ENCODE measurements around the gene THAP4.

Gene THAP4

DNA sequence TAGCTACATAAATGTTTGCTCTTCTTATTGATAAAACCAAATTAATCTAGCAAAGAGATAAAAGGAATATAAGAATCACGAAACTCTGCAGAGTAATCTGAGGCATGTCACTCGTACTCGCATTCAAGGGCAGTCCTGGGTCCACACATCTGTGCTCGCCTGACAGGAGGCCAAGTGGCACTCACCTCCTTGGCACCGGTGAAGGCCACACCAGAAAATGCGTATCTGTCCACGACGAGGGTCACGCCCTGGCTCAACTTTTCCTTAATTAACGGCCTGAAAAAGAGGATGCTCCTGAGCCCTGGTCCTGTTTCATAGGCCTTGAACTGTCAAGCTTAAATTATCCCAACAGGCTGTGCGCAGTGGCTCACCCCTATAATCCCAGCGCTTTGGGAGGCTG lies 43.1 kb upstream of the THAP4 start:
- Histone ChIP-seq H4K20me1 (ENCODE audit: low read depth, low read length) (no peaks in the 10 kb centered on the region), H3K27me3 (ENCODE audit: low read length) (no peaks in the 10 kb centered on the region), H3K79me2 (ENCODE audit: insufficient read depth, low read length) (peaks cover 36% of the 10 kb centered on the region), H3K4me3 (ENCODE audit: insufficient read depth, low read length, poor library complexity, severe bottlenecking) (no peak overlapping the region), H3K9me2 (replicated peaks; ENCODE audit: insufficient read depth, low read length) (no peaks in the 10 kb centered on the region), H3K27ac (ENCODE audit: low read depth, low read length) (no peak overlapping the region), H3K36me3 (ENCODE audit: low read length) (peaks cover 13% of the 10 kb centered on the region; the same call in 1 of the 2 replicates), H3K9ac (ENCODE audit: low read length) (no peak overlapping the region), H3F3A (ENCODE audit: insufficient read depth) (no peaks in the 10 kb centered on the region), H3K9me3 (ENCODE audit: insufficient read depth, low read length) (no peaks in the 10 kb centered on the region), H2AFZ (ENCODE audit: low read depth, low read length, severe bottlenecking) (no peak overlapping the region), H3K4me2 (ENCODE audit: low read depth, low read length, poor library complexity, severe bottlenecking) (no peak overlapping the region)
- TF ChIP-seq, protein P1, sequence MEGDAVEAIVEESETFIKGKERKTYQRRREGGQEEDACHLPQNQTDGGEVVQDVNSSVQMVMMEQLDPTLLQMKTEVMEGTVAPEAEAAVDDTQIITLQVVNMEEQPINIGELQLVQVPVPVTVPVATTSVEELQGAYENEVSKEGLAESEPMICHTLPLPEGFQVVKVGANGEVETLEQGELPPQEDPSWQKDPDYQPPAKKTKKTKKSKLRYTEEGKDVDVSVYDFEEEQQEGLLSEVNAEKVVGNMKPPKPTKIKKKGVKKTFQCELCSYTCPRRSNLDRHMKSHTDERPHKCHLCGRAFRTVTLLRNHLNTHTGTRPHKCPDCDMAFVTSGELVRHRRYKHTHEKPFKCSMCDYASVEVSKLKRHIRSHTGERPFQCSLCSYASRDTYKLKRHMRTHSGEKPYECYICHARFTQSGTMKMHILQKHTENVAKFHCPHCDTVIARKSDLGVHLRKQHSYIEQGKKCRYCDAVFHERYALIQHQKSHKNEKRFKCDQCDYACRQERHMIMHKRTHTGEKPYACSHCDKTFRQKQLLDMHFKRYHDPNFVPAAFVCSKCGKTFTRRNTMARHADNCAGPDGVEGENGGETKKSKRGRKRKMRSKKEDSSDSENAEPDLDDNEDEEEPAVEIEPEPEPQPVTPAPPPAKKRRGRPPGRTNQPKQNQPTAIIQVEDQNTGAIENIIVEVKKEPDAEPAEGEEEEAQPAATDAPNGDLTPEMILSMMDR (IDR thresholded peaks at IDR 0.05; ENCODE audit: insufficient read depth, low read length, poor library complexity, severe bottlenecking) = no peak
- TF ChIP-seq EZH2phosphoT487 (conservative IDR thresholded peaks at IDR 0.05; ENCODE audit: low read length) = no peak

DNA sequence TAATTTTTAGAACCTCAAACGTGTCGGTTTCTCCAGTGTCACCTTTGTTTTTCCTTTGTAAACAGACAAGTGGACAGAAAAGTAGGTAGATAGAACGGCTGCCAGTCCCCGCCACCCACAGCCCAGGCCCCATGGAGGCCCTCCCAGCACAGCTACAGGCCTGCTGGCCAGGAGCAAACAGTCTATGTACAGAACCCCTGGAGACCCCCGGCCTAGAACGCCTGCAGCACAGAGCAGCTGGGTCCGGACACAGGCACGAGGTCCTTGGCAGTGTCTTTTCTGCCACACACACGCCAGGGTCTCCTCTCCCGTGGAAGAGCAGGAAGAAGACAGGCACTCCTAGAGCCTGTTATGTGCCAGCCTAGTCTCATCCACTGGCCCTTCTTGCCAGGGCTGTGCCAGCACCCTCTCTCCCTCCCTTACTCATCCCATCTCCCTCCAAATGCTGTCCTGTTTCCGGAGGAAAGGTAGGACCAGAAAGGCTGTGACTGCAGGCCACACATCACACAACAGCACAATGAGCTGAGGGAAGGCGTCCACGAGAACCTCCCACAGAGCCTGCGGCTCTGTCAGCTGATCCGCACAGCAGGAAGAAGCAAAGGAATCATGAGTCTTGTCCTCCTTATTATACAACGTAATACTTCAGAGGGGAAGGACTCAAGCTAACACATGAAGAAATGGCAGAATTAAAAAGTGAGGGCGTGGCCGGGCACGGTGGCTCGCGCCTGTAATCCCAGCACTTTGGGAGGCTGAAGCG lies 42.0 kb upstream of the THAP4 start:
- H3K27ac ChIP-seq (ENCODE audit: low read depth, low read length) = no peak overlapping the region
- peaks cover 26% of the 10 kb centered on the region for H3K79me2 ChIP-seq (ENCODE audit: insufficient read depth, low read length)
- H3K9me2 ChIP-seq (replicated peaks; ENCODE audit: insufficient read depth, low read length) = no peaks in the 10 kb centered on the region
- no peak overlapping the region for H3K4me3 ChIP-seq (ENCODE audit: insufficient read depth, low read length, poor library complexity, severe bottlenecking)
- no peaks in the 10 kb centered on the region for H3K9me3 ChIP-seq (ENCODE audit: insufficient read depth, low read length)
- H2AFZ ChIP-seq (ENCODE audit: low read depth, low read length, severe bottlenecking) = no peak overlapping the region
- peaks cover 5% of the 10 kb centered on the region; the same call in 1 of the 2 replicates for H3K36me3 ChIP-seq (ENCODE audit: low read length)
- TF ChIP-seq, protein P1 (IDR thresholded peaks at IDR 0.05; ENCODE audit: insufficient read depth, low read length, poor library complexity, severe bottlenecking) = no peak
- no peak for TF ChIP-seq EZH2phosphoT487 (conservative IDR thresholded peaks at IDR 0.05; ENCODE audit: low read length)
- no peak overlapping the region for H3K9ac ChIP-seq (ENCODE audit: low read length)
- H3K4me2 ChIP-seq (ENCODE audit: low read depth, low read length, poor library complexity, severe bottlenecking) = no peak overlapping the region
- no peaks in the 10 kb centered on the region for H4K20me1 ChIP-seq (ENCODE audit: low read depth, low read length)
- no peaks in the 10 kb centered on the region for H3F3A ChIP-seq (ENCODE audit: insufficient read depth)
- no peaks in the 10 kb centered on the region for H3K27me3 ChIP-seq (ENCODE audit: low read length)

DNA sequence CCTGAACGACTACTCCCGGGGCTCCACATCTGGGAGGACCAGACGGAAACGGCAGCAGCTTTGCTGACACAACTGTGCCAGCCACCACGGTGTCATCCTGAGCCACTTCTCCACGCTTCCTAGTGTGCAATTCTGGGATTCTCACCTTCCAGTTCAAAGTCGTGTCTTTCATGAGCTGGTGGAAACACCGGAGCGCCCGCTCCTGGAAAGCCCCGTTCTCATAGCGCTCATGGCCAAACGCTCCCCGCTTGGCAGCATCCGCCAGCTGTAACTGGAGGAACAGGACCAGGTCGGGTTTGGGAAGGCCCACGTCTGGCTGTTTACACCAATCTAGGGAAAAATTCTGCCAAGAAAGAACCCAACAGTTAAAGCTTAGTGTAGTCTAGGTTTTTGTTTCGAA lies 41.3 kb upstream of the THAP4 start:
- Histone ChIP-seq H3K27me3 (ENCODE audit: low read length) (no peaks in the 10 kb centered on the region), H3K4me2 (ENCODE audit: low read depth, low read length, poor library complexity, severe bottlenecking) (no peak overlapping the region), H3K27ac (ENCODE audit: low read depth, low read length) (no peak overlapping the region), H3K9ac (ENCODE audit: low read length) (no peak overlapping the region), H3K9me3 (ENCODE audit: insufficient read depth, low read length) (no peaks in the 10 kb centered on the region), H3K4me3 (ENCODE audit: insufficient read depth, low read length, poor library complexity, severe bottlenecking) (no peak overlapping the region), H3K36me3 (ENCODE audit: low read length) (peaks cover 5% of the 10 kb centered on the region; the same call in 1 of the 2 replicates), H3K9me2 (replicated peaks; ENCODE audit: insufficient read depth, low read length) (no peaks in the 10 kb centered on the region), H2AFZ (ENCODE audit: low read depth, low read length, severe bottlenecking) (no peak overlapping the region), H4K20me1 (ENCODE audit: low read depth, low read length) (no peaks in the 10 kb centered on the region), H3F3A (ENCODE audit: insufficient read depth) (no peaks in the 10 kb centered on the region), H3K79me2 (ENCODE audit: insufficient read depth, low read length) (peaks cover 19% of the 10 kb centered on the region)
- TF ChIP-seq, protein P1 (IDR thresholded peaks at IDR 0.05; ENCODE audit: insufficient read depth, low read length, poor library complexity, severe bottlenecking) = no peak
- no peak for TF ChIP-seq EZH2phosphoT487 (conservative IDR thresholded peaks at IDR 0.05; ENCODE audit: low read length)

All from SU-DHL-6 (cell line).